CD4-positive, alpha-beta memory T cell (primary cell): ENCODE results near the gene QRICH1. TPM values are rescaled to one million over a fixed set of nuclear protein-coding genes. Genes with fewer than 3 reads are reported as not detected.

ENCODE experiments used
- CTCF ChIA-PET: fragments of 350-600 bp; sonication (Branson Sonifier 250); formaldehyde crosslinking; loops from one replicate; lab custom pipeline; 2021; ENCODE audit warnings: inconsistent platforms; ENCODE audit not compliant: partially characterized antibody; lab: Charles Lee
- POLR2A ChIA-PET: fragments of 350-600 bp; sonication (Branson Sonifier 250); formaldehyde crosslinking; loops from one replicate; lab custom pipeline; 2021; ENCODE audit not compliant: partially characterized antibody; lab: Charles Lee
- DNase-seq, 5 donors: peaks; one replicate each; pipeline versions ENCODE4 v3.0.0 to v3.0.0-alpha.2; 2020 to 2022; ENCODE audit warnings: mixed read lengths in 1 of 5
- H3K27ac ChIP-seq: one replicate; pipeline ENCODE4 v1.7.0; 2013; ENCODE audit warnings: low read depth, low read length
- H3K27me3 ChIP-seq: 2 replicates; pipeline ENCODE4 v1.7.0; 2013; ENCODE audit warnings: mild to moderate bottlenecking, low read length, moderate library complexity; ENCODE audit not compliant: insufficient read depth
- H3K36me3 ChIP-seq: 2 replicates; pipeline ENCODE4 v1.7.0; 2013; ENCODE audit warnings: mild to moderate bottlenecking, low read length, moderate library complexity; ENCODE audit not compliant: insufficient read depth
- H3K4me1 ChIP-seq: 2 replicates; pipeline ENCODE4 v1.7.0; 2013; ENCODE audit warnings: mild to moderate bottlenecking, low read length, moderate library complexity; ENCODE audit not compliant: insufficient read depth
- H3K4me3 ChIP-seq, 2 donors: one replicate each; pipeline ENCODE4 v1.7.0; 2013; ENCODE audit warnings: low read length in 2 of 2, mild to moderate bottlenecking in 1 of 2
- H3K9me3 ChIP-seq, 2 donors: one replicate each; pipeline ENCODE4 v1.7.0; 2013; ENCODE audit warnings: low read length in 2 of 2, control low read depth in 1 of 2; ENCODE audit not compliant: control insufficient read depth in 1 of 2
- H3K27ac Mint-ChIP-seq, 7 donors: one replicate each; pipeline ENCODE4 v1.8.0; 2020 to 2021; ENCODE audit warnings: mixed read lengths in 7 of 7, mild to moderate bottlenecking in 6 of 7, inconsistent platforms in 3 of 7, moderate library complexity in 3 of 7
- H3K27me3 Mint-ChIP-seq, 2 donors: one replicate each; pipeline ENCODE4 v1.8.0; 2020 to 2021; ENCODE audit warnings: mixed read lengths in 2 of 2
- H3K36me3 Mint-ChIP-seq, 2 donors: one replicate each; pipeline ENCODE4 v1.8.0; 2020 to 2021; ENCODE audit warnings: mixed read lengths in 2 of 2, inconsistent platforms in 1 of 2, mild to moderate bottlenecking in 1 of 2
- H3K4me1 Mint-ChIP-seq, 4 donors: one replicate each; pipeline ENCODE4 v1.8.0; 2020 to 2021; ENCODE audit warnings: mixed read lengths in 4 of 4, mild to moderate bottlenecking in 1 of 4
- H3K4me3 Mint-ChIP-seq, 8 donors: one replicate each; pipeline ENCODE4 v1.8.0; 2020 to 2021; ENCODE audit warnings: mixed read lengths in 8 of 8, mild to moderate bottlenecking in 7 of 8, moderate library complexity in 6 of 8, inconsistent platforms in 3 of 8
- H3K9me3 Mint-ChIP-seq, 8 donors: one replicate each; pipeline ENCODE4 v1.8.0; 2020 to 2021; ENCODE audit warnings: mixed read lengths in 8 of 8, mild to moderate bottlenecking in 5 of 8, inconsistent platforms in 3 of 8, moderate library complexity in 1 of 8
- intact Hi-C: fragments of 100-400 bp; cut with micrococcal nuclease; formaldehyde crosslinking; loops from one replicate; pipeline ENCODE4 v1.15.1; 2023
- polyA plus RNA-seq, 2 donors: library from polyadenylated mRNA; unstranded; fragments of 300-500 nt; fragmentation: Illumina TruSeq; gene quantifications; one replicate each; pipeline ENCODE4 v1.2.3, GENCODE V29; 2021
- total RNA-seq, 2 experiments: library from RNA; stranded (reverse); gene quantifications; one replicate each; pipeline ENCODE4 v1.2.3, GENCODE V29; 2021

QRICH1 gene
- total and polyA plus RNA-seq, 4 experiments from 2014 or later: 18.6 to 177 (median 102) TPM

GRCh38 chr3:49001155-49001554, 92.7 kb downstream of the QRICH1 start:
- Histone ChIP-seq H3K9me3 (no peaks in the 10 kb centered on the region), H3K4me1 (peaks cover 2% of the 10 kb centered on the region), H3K36me3 (peaks cover 4% of the 10 kb centered on the region), H3K4me3 (no peak overlapping the region), H3K27ac (no peak overlapping the region), H3K27me3 (no peaks in the 10 kb centered on the region)
- intact Hi-C loops: no loop called here
- H3K27ac Mint-ChIP-seq: peak overlapping the region in 3 of 7 donors; percentile 53 to 73 (median 67)
- no peaks in the 10 kb centered on the region for H3K27me3 Mint-ChIP-seq
- peaks cover under 1 to 3% (median 1%) of the 10 kb centered on the region in 4 donors for H3K4me1 Mint-ChIP-seq
- H3K9me3 Mint-ChIP-seq: peaks cover 0 to under 1% (median 0%) of the 10 kb centered on the region in 8 donors
- DNase-seq: peak in 1 of 5 donors; percentile 2
- ChIA-PET POLR2A (interaction anchor here (1.0 to 22.1 kb wide), 3 partner anchors 12 to 20 kb away, joined by 4 to 629 read pairs (median 4); partner anchors contain the start of genes DALRD3, IMPDH2 and NDUFAF3), CTCF (interaction anchor here (0.7 to 1.9 kb wide), 3 partner anchors 9 to 13 kb away, joined by 3 to 6 read pairs (median 4); no protein-coding TSS in a partner anchor)
- H3K36me3 Mint-ChIP-seq: peaks cover 0 to 5% of the 10 kb centered on the region in 2 donors
- no peak overlapping the region for H3K4me3 Mint-ChIP-seq

- intact Hi-C loops: no loop called here
- H3K27ac Mint-ChIP-seq: peak overlapping the region in 5 of 7 donors; percentile 8 to 84 (median 78)
Measured at GRCh38 chr3:48999085-48999858, 94.6 kb downstream of the QRICH1 start.

GRCh38 chr3:48997714-48998637, 95.9 kb downstream of the QRICH1 start:
- no peak overlapping the region for H3K4me3 Mint-ChIP-seq
- peaks cover 3 to 19% of the 10 kb centered on the region in 2 donors for H3K36me3 Mint-ChIP-seq
- no peaks in the 10 kb centered on the region for H3K27me3 ChIP-seq
- peaks cover 6 to 23% (median 15%) of the 10 kb centered on the region in 4 donors for H3K4me1 Mint-ChIP-seq
- CTCF ChIA-PET: interaction anchor here (4.1 kb wide), 1 partner anchor 10 kb away, joined by 14 read pairs; no protein-coding TSS in a partner anchor
- H3K9me3 Mint-ChIP-seq: peaks cover 0 to 2% (median 0%) of the 10 kb centered on the region in 8 donors
- POLR2A ChIA-PET: interaction anchor here (0.6 to 15.0 kb wide), 5 partner anchors 9 to 105 kb away, joined by 3 to 377 read pairs (median 8); partner anchors contain the start of genes DALRD3, IMPDH2, NDUFAF3 and WDR6
- no peak for DNase-seq
- intact Hi-C loops: no loop called here
- peaks cover 4% of the 10 kb centered on the region for H3K36me3 ChIP-seq
- peaks cover 9% of the 10 kb centered on the region for H3K4me1 ChIP-seq
- no peaks in the 10 kb centered on the region for H3K27me3 Mint-ChIP-seq
- no peak overlapping the region for H3K27ac ChIP-seq
- no peaks in the 10 kb centered on the region for H3K9me3 ChIP-seq
- H3K27ac Mint-ChIP-seq: peak overlapping the region in 2 of 7 donors; percentile 9 to 56
- no peak overlapping the region for H3K4me3 ChIP-seq

More at GRCh38 chr3:48999085-48999858, 94.6 kb downstream of the QRICH1 start:
- H3K4me1 ChIP-seq: no peaks in the 10 kb centered on the region
- Mint-ChIP-seq H3K4me3 (no peak overlapping the region), H3K4me1 (peaks cover 3 to 10% (median 6%) of the 10 kb centered on the region in 4 donors), H3K27me3 (no peaks in the 10 kb centered on the region), H3K36me3 (peaks cover 3 to 13% of the 10 kb centered on the region in 2 donors), H3K9me3 (peaks cover 0 to 2% (median 0%) of the 10 kb centered on the region in 8 donors)
- ChIA-PET POLR2A (interaction anchor here (1.1 to 2.0 kb wide), 2 partner anchors 8 to 10 kb away, joined by 3 to 4 read pairs; no protein-coding TSS in a partner anchor), CTCF (interaction anchor here (4.1 kb wide), 1 partner anchor 11 kb away, joined by 14 read pairs; no protein-coding TSS in a partner anchor)
- no peaks in the 10 kb centered on the region for H3K27me3 ChIP-seq
- peaks cover 4% of the 10 kb centered on the region for H3K36me3 ChIP-seq
- DNase-seq: no peak
- H3K4me3 ChIP-seq: no peak overlapping the region
- no peaks in the 10 kb centered on the region for H3K9me3 ChIP-seq
- H3K27ac ChIP-seq: no peak overlapping the region

- Mint-ChIP-seq H3K4me3 (no peak overlapping the region), H3K27ac (peak overlapping the region in 1 of 7 donors; percentile 9), H3K36me3 (peaks cover 3 to 19% of the 10 kb centered on the region in 2 donors), H3K27me3 (no peaks in the 10 kb centered on the region), H3K9me3 (peaks cover 0 to 2% (median 0%) of the 10 kb centered on the region in 8 donors), H3K4me1 (peaks cover 6 to 24% (median 15%) of the 10 kb centered on the region in 4 donors)
- intact Hi-C loops: no loop called here
- POLR2A ChIA-PET: interaction anchor here (1.1 to 15.0 kb wide), 5 partner anchors 8 to 97 kb away, joined by 3 to 377 read pairs (median 8); partner anchors contain the start of genes DALRD3, IMPDH2, NDUFAF3 and QRICH1
- H3K9me3 ChIP-seq: no peaks in the 10 kb centered on the region
- H3K4me1 ChIP-seq: peaks cover 11% of the 10 kb centered on the region
- H3K27ac ChIP-seq: no peak overlapping the region
- H3K4me3 ChIP-seq: no peak overlapping the region
- no peak for DNase-seq
- H3K27me3 ChIP-seq: no peaks in the 10 kb centered on the region
- H3K36me3 ChIP-seq: peaks cover 4% of the 10 kb centered on the region
- CTCF ChIA-PET: interaction anchor here (1.7 to 4.1 kb wide), 3 partner anchors 9 to 25 kb away, joined by 6 to 14 read pairs (median 13); partner anchors contain the start of genes NDUFAF3 and WDR6
Measured at GRCh38 chr3:48997102-48997635, 96.7 kb downstream of the QRICH1 start.

- intact Hi-C loops: no loop called here
- peaks cover 3 to 24% of the 10 kb centered on the region in 2 donors for H3K36me3 Mint-ChIP-seq
Measured at GRCh38 chr3:48996640-48997039, 97.2 kb downstream of the QRICH1 start.

GRCh38 chr3:48993834-48994233, 100.0 kb downstream of the QRICH1 start:
- peaks cover 0 to 2% (median 0%) of the 10 kb centered on the region in 8 donors for H3K9me3 Mint-ChIP-seq
- no peaks in the 10 kb centered on the region for H3K9me3 ChIP-seq
- CTCF ChIA-PET: interaction anchor here (3.7 kb wide), 1 partner anchor 14 kb away, joined by 13 read pairs; the partner anchor contains the start of gene WDR6

More at GRCh38 chr3:48996640-48997039, 97.2 kb downstream of the QRICH1 start:
- H3K27ac Mint-ChIP-seq: no peak overlapping the region
- DNase-seq: no peak
- H3K4me3 ChIP-seq: no peak overlapping the region
- peaks cover 16% of the 10 kb centered on the region for H3K4me1 ChIP-seq
- peaks cover 4% of the 10 kb centered on the region for H3K36me3 ChIP-seq
- H3K4me3 Mint-ChIP-seq: no peak overlapping the region
- ChIA-PET CTCF (interaction anchor here (0.7 to 4.1 kb wide), 4 partner anchors 9 to 209 kb away, joined by 3 to 14 read pairs (median 10); partner anchors contain the start of genes NDUFAF3 and WDR6), POLR2A (interaction anchor here (1.1 to 15.0 kb wide), 4 partner anchors 9 to 97 kb away, joined by 3 to 377 read pairs (median 9); partner anchors contain the start of genes DALRD3, IMPDH2, NDUFAF3 and QRICH1)
- H3K27me3 ChIP-seq: no peaks in the 10 kb centered on the region
- peaks cover 11 to 29% (median 20%) of the 10 kb centered on the region in 4 donors for H3K4me1 Mint-ChIP-seq
- H3K27ac ChIP-seq: no peak overlapping the region
- no peaks in the 10 kb centered on the region for H3K9me3 ChIP-seq
- peaks cover 0 to 2% (median 0%) of the 10 kb centered on the region in 8 donors for H3K9me3 Mint-ChIP-seq
- H3K27me3 Mint-ChIP-seq: no peaks in the 10 kb centered on the region

More at GRCh38 chr3:48993834-48994233, 100.0 kb downstream of the QRICH1 start:
- intact Hi-C loops: no loop called here
- peaks cover 4% of the 10 kb centered on the region for H3K36me3 ChIP-seq
- Mint-ChIP-seq H3K4me1 (peaks cover 24 to 52% (median 37%) of the 10 kb centered on the region in 4 donors), H3K27me3 (no peaks in the 10 kb centered on the region), H3K27ac (peak overlapping the region in 2 of 7 donors; percentile 44 to 60), H3K4me3 (no peak overlapping the region), H3K36me3 (peaks cover 3 to 29% of the 10 kb centered on the region in 2 donors)
- H3K27ac ChIP-seq: no peak overlapping the region
- H3K4me3 ChIP-seq: no peak overlapping the region
- POLR2A ChIA-PET: interaction anchor here (9.2 to 15.0 kb wide), 2 partner anchors 13 to 27 kb away, joined by 191 to 377 read pairs; partner anchors contain the start of genes DALRD3, IMPDH2, NDUFAF3 and WDR6
- peaks cover 34% of the 10 kb centered on the region for H3K4me1 ChIP-seq
- DNase-seq: no peak
- no peaks in the 10 kb centered on the region for H3K27me3 ChIP-seq
